IMR-90 (cell line): ENCODE data around the gene TNFRSF13B. TPM values are rescaled to one million over a fixed set of nuclear protein-coding genes. Genes with fewer than 3 reads are reported as not detected.
"Not testable (repeated sequence)": the region's sequence is repeated elsewhere in the genome, so short reads cannot be mapped to it uniquely, and the experiment has no call there.

ENCODE experiments used
- ATAC-seq: fragments of 200-7000 bp; cut with Tn5 transposase; 2 replicates; pipeline ENCODE4 v1.9.1; 2020; ENCODE audit warnings: low read depth, mild to moderate bottlenecking, moderate library complexity
- BruUV-seq: library from RNA; stranded (reverse); fragments of 400-500 nt; replicated peaks from 2 replicates; lab custom pipeline; 2021; lab: Mats Ljungman, UMichigan
- CTCF ChIA-PET: fragments of 300-600 bp; formaldehyde crosslinking; extraction: SDS; loops from one replicate; lab custom pipeline; 2021; ENCODE audit warnings: antibody characterized with exemption; lab: Yijun Ruan, JAX
- POLR2A ChIA-PET: fragments of 300-600 bp; sonication (Branson Sonifier 250); formaldehyde crosslinking; loops from one replicate; lab custom pipeline; 2022; ENCODE audit warnings: antibody characterized with exemption; ENCODE audit not compliant: unreplicated experiment; lab: Charles Lee
- DNase-seq: peaks from one replicate; pipeline ENCODE4 v3.0.0; 2013
- H2AFZ ChIP-seq: replicated peaks from 2 replicates; pipeline ENCODE3; 2013; ENCODE audit warnings: low read length, mild to moderate bottlenecking; ENCODE audit not compliant: poor library complexity
- H2AK5ac ChIP-seq: 2 replicates; pipeline ENCODE4 v1.6.1; 2013; ENCODE audit warnings: low read depth, low read length, inconsistent platforms
- H2AK9ac ChIP-seq: replicated peaks from 2 replicates; pipeline ENCODE3; 2013; ENCODE audit warnings: mild to moderate bottlenecking, low read depth, low read length, moderate library complexity; ENCODE audit not compliant: poor library complexity
- H2BK120ac ChIP-seq: 2 replicates; pipeline ENCODE4 v1.6.1; 2013; ENCODE audit warnings: low read depth, low read length, inconsistent platforms
- H2BK15ac ChIP-seq: 3 replicates; pipeline ENCODE4 v1.6.1; 2013; ENCODE audit warnings: low read depth, low read length, inconsistent platforms
- H2BK20ac ChIP-seq: 2 replicates; pipeline ENCODE4 v1.6.1; 2013; ENCODE audit warnings: low read depth, mild to moderate bottlenecking, inconsistent platforms, low read length, moderate library complexity
- H2BK5ac ChIP-seq: 2 replicates; pipeline ENCODE4 v1.6.1; 2013; ENCODE audit warnings: mild to moderate bottlenecking, low read depth, low read length, inconsistent platforms; ENCODE audit not compliant: poor library complexity, severe bottlenecking
- H3K14ac ChIP-seq: replicated peaks from 2 replicates; pipeline ENCODE4 v1.6.1; 2013; ENCODE audit warnings: low read depth, low read length, inconsistent platforms
- H3K18ac ChIP-seq: 2 replicates; pipeline ENCODE4 v1.6.1; 2013; ENCODE audit warnings: low read depth, low read length, control low read depth
- H3K23ac ChIP-seq: 2 replicates; pipeline ENCODE4 v1.6.1; 2013; ENCODE audit warnings: low read depth, low read length, inconsistent platforms
- H3K27ac ChIP-seq: 2 replicates; pipeline ENCODE4 v1.5.1; 2013; ENCODE audit warnings: mild to moderate bottlenecking, control low read depth, low read length; ENCODE audit not compliant: insufficient read depth
- H3K27me3 ChIP-seq: 2 replicates; pipeline ENCODE4 v1.6.1; 2013; ENCODE audit warnings: low read length; ENCODE audit not compliant: control insufficient read depth, insufficient read depth
- H3K36me3 ChIP-seq: 2 replicates; pipeline ENCODE4 v1.6.1; 2013; ENCODE audit warnings: low read length, mixed read lengths; ENCODE audit not compliant: control insufficient read depth, insufficient read depth
- H3K4ac ChIP-seq: 2 replicates; pipeline ENCODE4 v1.6.1; 2013; ENCODE audit warnings: low read depth, low read length, inconsistent platforms
- H3K4me1 ChIP-seq: 2 replicates; pipeline ENCODE4 v1.6.1; 2013; ENCODE audit warnings: low read length, mixed read lengths; ENCODE audit not compliant: control insufficient read depth, insufficient read depth
- H3K4me2 ChIP-seq: 2 replicates; pipeline ENCODE4 v1.6.1; 2013; ENCODE audit warnings: low read depth, mild to moderate bottlenecking, control low read depth, low read length, moderate library complexity
- H3K4me3 ChIP-seq: 2 replicates; pipeline ENCODE4 v1.5.1; 2013; ENCODE audit warnings: low read depth, mild to moderate bottlenecking, control low read depth, low read length, moderate library complexity; ENCODE audit not compliant: insufficient read depth
- H3K56ac ChIP-seq: 2 replicates; pipeline ENCODE4 v1.6.1; 2013; ENCODE audit warnings: low read length, inconsistent platforms; ENCODE audit not compliant: insufficient read depth; ENCODE audit errors: extremely low read depth
- H3K79me1 ChIP-seq, 2 experiments: 2 replicates each; pipeline ENCODE4 v1.6.1; 2013; ENCODE audit warnings: low read length in 2 of 2, inconsistent platforms in 1 of 2, low read depth in 1 of 2
- H3K9ac ChIP-seq: 2 replicates; pipeline ENCODE4 v1.6.1; 2013; ENCODE audit warnings: low read depth, low read length, control low read depth
- H3K9me1 ChIP-seq: 2 replicates; pipeline ENCODE4 v1.6.1; 2013; ENCODE audit warnings: low read length, inconsistent platforms; ENCODE audit not compliant: insufficient read depth
- H3K9me3 ChIP-seq: 2 replicates; pipeline ENCODE4 v1.6.1; 2013; ENCODE audit warnings: low read length; ENCODE audit not compliant: control insufficient read depth, insufficient read depth
- H4K20me1 ChIP-seq: 2 replicates; pipeline ENCODE4 v1.6.1; 2013; ENCODE audit warnings: low read length, inconsistent platforms; ENCODE audit not compliant: insufficient read depth
- H4K5ac ChIP-seq: 2 replicates; pipeline ENCODE4 v1.6.1; 2013; ENCODE audit warnings: mild to moderate bottlenecking, low read depth, low read length, control low read depth
- H4K8ac ChIP-seq, 2 experiments: 2 replicates each; pipeline ENCODE4 v1.6.1; 2013; ENCODE audit warnings: low read depth in 2 of 2, low read length in 2 of 2, control low read depth in 1 of 2, inconsistent platforms in 1 of 2
- H4K91ac ChIP-seq: 2 replicates; pipeline ENCODE4 v1.6.1; 2013; ENCODE audit warnings: low read depth, low read length, inconsistent platforms; ENCODE audit not compliant: insufficient read depth
- NFE2L2 ChIP-seq: fragments of 150-350 bp; IDR thresholded peaks from 2 replicates; pipeline ENCODE4 v1.6.1; 2016; ENCODE audit warnings: low read depth, mild to moderate bottlenecking, low read length
- WGBS, 2 experiments: methylation state at CpG; one replicate each; pipeline versions ENCODE4 v1.1.5 to v1.1.7; 2013; ENCODE audit warnings: missing lambda C conversion rate in 2 of 2; ENCODE audit not compliant: insufficient read length in 1 of 2; ENCODE audit errors: extremely low coverage in 2 of 2; 5-methylcytosine and 5-hydroxymethylcytosine counted together
- dilution Hi-C: fragments of 300-500 bp; cut with HindIII; formaldehyde crosslinking; loops from one replicate; pipeline ENCODE4 v1.14.3; 2018; ENCODE audit warnings: low sequenced_read_pairs; ENCODE audit not compliant: unreplicated experiment
- in situ Hi-C: fragments of 300-500 bp; cut with MboI; formaldehyde crosslinking; loops from 3 replicates; pipeline ENCODE4 v1.14.3; 2019; ENCODE audit warnings: low sequenced_read_pairs, inconsistent platforms, mixed read lengths
- intact Hi-C: fragments of 100-400 bp; cut with micrococcal nuclease; formaldehyde crosslinking; loops from 2 replicates; pipeline ENCODE4 v1.10.0; 2022
- polyA plus RNA-seq, 3 experiments: library from polyadenylated mRNA; depleted of rRNA; stranded (reverse); fragments of >200 nt; gene quantifications; 2 replicates each; pipeline ENCODE4 v1.2.3, GENCODE V29; 2012; ENCODE audit warnings: low replicate concordance in 1 of 3
- total RNA-seq: library from RNA; depleted of rRNA; stranded (reverse); fragments of >200 nt; gene quantifications from 2 replicates; pipeline ENCODE4 v1.2.3, GENCODE V29; 2012

The TNFRSF13B gene
- total and polyA plus RNA-seq, 2 of the 4 experiments (the other 2 are of a cell fraction) = not detected

DNA sequence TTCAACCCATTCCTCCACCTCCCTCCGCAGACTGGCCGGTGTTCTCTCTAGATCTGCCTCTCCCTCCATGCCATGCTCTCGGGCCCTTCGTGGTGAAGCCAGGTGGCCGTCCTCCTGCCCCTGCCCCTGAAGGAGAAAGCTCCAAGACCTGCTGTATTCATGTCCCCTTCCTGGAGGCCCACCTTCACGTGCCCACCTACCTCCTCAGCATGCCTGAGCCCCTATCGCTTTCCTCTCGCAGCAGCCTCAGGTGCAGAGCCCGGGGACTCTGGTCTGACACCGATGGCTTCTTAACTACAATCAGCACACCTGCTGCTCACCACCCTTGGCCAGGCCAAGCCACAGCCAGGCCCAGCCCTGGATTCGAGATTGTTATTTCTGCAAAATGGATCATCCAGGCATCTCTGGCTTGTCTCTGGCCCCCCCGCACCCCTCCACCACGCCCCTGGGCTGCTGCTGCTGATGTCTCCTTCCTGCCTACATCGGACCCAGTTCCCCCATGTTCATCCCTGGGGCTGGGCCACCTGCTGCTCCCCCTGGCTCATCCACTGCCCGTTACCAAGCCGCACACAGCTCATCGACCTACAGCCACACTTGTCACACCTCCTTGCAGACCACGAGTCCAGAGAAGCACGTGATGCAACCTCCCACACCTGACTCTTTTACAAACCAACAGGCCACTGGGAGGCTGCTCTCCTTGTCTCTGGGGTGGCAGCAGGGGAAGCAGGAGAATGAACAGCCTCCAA is 32.5 kb upstream of the TNFRSF13B start (continued):
- TF ChIP-seq NFE2L2 = no peak

DNA sequence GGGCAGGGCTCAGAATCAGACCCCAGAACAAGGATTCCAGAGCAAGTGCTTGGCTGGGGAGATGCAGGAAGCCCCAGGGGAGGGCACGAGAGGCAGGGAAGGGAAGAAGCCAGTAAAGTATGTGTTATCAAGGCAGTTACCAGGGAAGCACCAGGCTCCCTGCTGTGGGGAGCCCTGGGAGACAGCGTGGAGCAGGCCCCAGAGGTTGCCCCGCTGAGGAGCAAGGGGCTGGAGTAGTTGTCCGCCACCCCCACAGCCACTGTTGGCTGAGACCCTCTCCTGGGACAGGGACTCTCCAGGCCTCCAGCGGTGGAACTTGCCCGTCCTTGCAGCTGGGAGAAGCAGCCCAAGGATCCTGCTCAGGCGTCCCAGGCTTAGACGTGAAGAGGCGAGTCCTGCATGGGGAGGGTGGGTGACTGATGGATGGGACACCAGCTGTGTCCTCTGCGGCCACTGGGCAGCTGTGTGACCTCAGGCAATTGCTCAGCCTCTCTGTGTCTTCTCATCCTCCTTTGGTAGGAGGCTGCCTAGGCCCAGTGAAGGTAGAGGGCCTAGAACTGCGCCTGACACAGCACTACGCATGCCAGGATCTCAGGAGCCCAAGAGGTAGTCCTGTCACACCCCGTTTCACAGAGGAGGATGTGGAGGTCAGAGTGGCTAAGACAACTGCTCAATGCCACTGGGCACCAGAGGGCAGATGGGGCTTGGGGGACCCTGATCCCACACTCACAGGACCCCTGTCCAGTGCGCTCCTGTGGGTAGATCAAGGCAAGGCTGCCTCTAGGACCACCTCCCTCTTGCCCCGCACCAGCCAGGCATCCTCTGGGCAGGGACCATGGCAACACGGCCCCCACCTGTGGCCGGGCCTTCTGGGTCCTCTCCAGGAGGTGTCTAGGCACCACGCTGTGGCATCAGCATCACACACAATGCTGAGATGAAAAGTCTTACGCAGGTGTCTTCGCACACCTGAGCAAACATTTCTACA is 31.1 kb upstream of the TNFRSF13B start:
- H2BK15ac ChIP-seq, H2BK20ac ChIP-seq, H3K79me1 ChIP-seq, H3K14ac ChIP-seq, H2BK120ac ChIP-seq, H4K20me1 ChIP-seq, H4K5ac ChIP-seq, H3K9me3 ChIP-seq, CTCF ChIA-PET, POLR2A ChIA-PET, H3K4ac ChIP-seq, H3K9ac ChIP-seq, H3K23ac ChIP-seq, H3K9me1 ChIP-seq, DNase-seq, H3K36me3 ChIP-seq, H2BK5ac ChIP-seq, H3K27ac ChIP-seq, H3K18ac ChIP-seq, H3K56ac ChIP-seq, H2AK9ac ChIP-seq, H4K91ac ChIP-seq, ATAC-seq, H3K4me2 ChIP-seq, H3K4me3 ChIP-seq, H3K4me1 ChIP-seq, H4K8ac ChIP-seq, H2AFZ ChIP-seq, dilution Hi-C loops, BruUV-seq: not testable (repeated sequence)
- 80% methylated on average over 4 of the region's 20 CpGs; no CpG with 5 or more reads in 1 of the 2 experiments for WGBS, 2 experiments
- in situ Hi-C loops (loop anchor here (25.0 kb wide), 1 partner anchor 634 kb away; no protein-coding TSS in a partner anchor), intact Hi-C loops (loop anchor here (5.0 to 10.0 kb wide), 3 partner anchors 102 to 639 kb away; no protein-coding TSS in a partner anchor)
- Histone ChIP-seq H3K27me3 (peaks cover 12% of the 10 kb centered on the region), H2AK5ac (peak overlapping the region; percentile 16; the same call in 1 of the 2 replicates)
